ENCODE measurements around the gene VIT.
A peak's percentile ranks its signal among the peaks of the same experiment; 100 is the strongest.
"Not testable (repeated sequence)": the region's sequence is repeated elsewhere in the genome, so short reads cannot be mapped to it uniquely, and the experiment has no call there.

VIT gene

DNA sequence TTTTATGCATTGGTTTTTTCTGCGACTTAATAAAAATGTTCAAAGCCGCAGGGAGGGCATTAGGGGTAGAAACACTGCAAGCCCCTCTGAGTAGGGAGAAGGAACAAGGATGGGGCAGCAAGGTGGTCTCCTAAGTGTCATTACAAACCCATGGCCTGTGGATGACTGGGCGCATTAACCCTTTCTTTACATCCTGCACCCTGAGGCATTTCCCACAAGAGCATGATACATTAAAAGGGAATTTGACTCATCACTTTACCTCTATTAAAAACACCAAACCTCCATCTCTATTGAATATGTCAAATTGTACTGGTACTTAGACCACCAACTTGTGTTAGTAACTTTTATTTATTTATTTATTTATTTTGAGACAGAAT is 112.5 kb downstream of the VIT start:
- DNase-seq, result no peak

DNA sequence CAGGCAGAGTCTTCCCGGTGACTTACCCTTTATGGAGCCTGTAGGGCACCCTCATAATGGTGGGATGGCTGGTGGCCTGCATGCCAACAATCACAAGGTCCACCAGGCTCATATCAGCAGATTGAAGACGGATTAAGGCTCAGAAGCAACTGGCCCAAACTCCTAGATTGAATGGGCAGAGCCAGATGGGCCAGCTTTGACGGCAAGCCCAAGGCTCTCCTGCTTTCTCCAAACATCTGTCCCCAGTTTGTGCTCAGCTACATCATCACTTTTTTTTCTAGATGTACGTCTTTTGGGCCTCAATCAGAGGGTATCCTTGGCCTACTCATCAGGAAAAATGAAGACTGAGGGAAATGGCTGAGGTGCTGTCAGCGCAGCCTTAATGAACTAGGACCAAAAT is 114.6 kb downstream of the VIT start:
- no peak for DNase-seq

- peak; percentile 40 for DNase-seq
Measured at GRCh38 chr2:36812196-36812595, 115.7 kb downstream of the VIT start.

GRCh38 chr2:36818542-36818941 is 122.0 kb downstream of the VIT start:
- DNase-seq, result no peak

- DNase-seq, result peak; percentile 70
Measured at GRCh38 chr2:36819095-36819711, 122.7 kb downstream of the VIT start.

GRCh38 chr2:36820942-36821605 is 124.6 kb downstream of the VIT start:
- DNase-seq, result peak; percentile 84

DNA sequence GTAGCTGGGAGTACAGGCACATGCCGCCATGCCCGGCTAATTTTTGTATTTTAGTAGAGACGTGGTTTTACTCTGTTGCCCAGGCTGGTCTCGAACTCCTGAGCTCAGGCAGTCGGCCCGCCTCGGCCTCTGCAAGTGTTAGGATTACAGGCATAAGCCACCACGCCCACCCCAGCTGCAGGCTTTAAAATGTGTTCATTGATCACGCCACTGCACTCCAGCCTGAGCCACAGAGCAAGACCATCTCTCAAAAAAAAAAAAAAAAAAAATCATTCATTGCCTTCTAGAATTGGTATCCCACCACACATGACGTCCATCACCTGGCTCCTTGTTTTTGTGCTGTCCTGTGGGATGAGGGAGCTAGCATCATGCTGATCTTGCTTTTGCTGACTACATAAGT is 127.4 kb downstream of the VIT start:
- DNase-seq, result no peak

GRCh38 chr2:36824273-36824672 is 127.8 kb downstream of the VIT start:
- DNase-seq, result no peak

- DNase-seq, result not testable (repeated sequence)
Measured at GRCh38 chr2:36824683-36825082, 128.2 kb downstream of the VIT start.

GRCh38 chr2:36831185-36831584 is 134.7 kb downstream of the VIT start:
- no peak for DNase-seq

DNA sequence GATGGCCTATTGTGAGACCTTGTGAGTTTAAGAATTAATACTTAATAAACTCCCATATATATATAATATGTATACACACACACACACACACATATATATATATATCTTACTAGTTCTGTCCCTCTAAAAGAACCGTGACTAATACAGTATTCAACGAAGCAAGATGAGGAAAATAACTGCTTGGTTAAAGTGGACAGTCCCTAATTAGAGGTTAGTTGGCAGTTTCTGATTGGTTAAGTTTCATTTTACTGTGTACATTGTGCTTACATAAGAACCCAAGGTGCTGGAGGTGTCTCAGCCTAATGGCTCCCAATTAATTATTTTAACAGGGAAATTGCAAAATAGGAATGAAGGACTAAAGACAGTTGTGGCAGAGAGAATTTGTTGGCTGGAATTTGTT is 137.7 kb downstream of the VIT start:
- no peak for DNase-seq

GRCh38 chr2:36834731-36835524 is 138.4 kb downstream of the VIT start:
- no peak for DNase-seq

- DNase-seq, result no peak
Measured at GRCh38 chr2:36839976-36840617, 143.6 kb downstream of the VIT start.

- no peak for DNase-seq
Measured at GRCh38 chr2:36843838-36844237, 147.3 kb downstream of the VIT start.

DNA sequence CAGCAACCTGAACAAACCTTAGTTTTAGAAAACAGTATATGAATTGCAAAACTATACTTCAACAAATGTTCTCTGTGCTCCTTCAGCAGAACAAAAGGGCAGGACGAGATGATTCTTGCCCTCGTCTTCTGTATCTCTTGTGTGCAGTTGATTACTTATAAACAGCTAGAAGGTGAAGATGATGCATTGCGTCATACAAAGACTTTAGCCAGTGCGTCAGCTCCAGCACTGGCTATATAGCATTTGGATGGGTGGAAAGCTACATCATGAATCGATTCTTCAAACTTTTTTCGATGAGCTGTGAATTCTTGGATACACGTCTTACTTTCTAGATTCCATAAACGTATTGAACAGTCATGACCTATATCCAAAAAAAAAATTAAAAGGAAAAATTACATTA is 152.8 kb downstream of the VIT start:
- no peak for DNase-seq

GRCh38 chr2:36854241-36854640 is 157.7 kb downstream of the VIT start:
- DNase-seq, result no peak

DNA sequence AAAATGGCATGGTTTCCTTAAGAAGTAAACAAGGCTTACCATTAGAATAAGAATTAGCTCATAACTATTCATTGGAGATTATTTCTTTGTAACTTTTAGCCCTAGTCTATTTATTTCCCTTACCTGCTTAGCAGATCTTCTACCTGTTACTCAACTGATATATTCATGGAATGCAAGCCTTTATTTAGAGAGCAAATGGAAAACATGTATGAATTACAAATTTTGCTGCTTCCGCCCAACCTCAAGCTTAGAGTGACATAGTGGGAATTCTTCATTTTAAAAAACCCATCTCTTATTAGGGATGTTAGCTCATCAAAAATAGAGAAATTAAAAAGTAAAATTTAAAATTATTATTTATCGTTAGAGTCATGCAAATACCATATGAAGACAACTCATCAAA is 158.9 kb downstream of the VIT start:
- DNase-seq, result no peak

- DNase-seq, result peak; percentile 2
Measured at GRCh38 chr2:36857713-36858112, 161.2 kb downstream of the VIT start.

GRCh38 chr2:36858551-36859365 is 162.3 kb downstream of the VIT start:
- no peak for DNase-seq

- no peak for DNase-seq
Measured at GRCh38 chr2:36859366-36859792, 162.9 kb downstream of the VIT start.

- DNase-seq, result no peak
Measured at GRCh38 chr2:36861896-36862295, 165.4 kb downstream of the VIT start.
